HEK293 (cell line): ENCODE measurements around the gene PTPN4.
A peak's percentile ranks its signal among the peaks of the same experiment; 100 is the strongest.
"Not testable (repeated sequence)": the region's sequence is repeated elsewhere in the genome, so short reads cannot be mapped to it uniquely, and the experiment has no call there.

Experiments
- CTCF ChIA-PET: fragments of 350-600 bp; formaldehyde crosslinking; extraction: SDS; loops from one replicate; lab custom pipeline; 2021; ENCODE audit warnings: antibody characterized with exemption; lab: Yijun Ruan, JAX
- POLR2A ChIA-PET: fragments of 300-600 bp; formaldehyde crosslinking; extraction: SDS; loops from one replicate; lab custom pipeline; 2020; ENCODE audit warnings: antibody characterized with exemption, inconsistent platforms; lab: Yijun Ruan, JAX
- H3K27ac ChIP-seq: fragments of 200-500 bp; sonication (Bioruptor generic); 2 replicates; pipeline ENCODE4 v1.5.1; 2014; ENCODE audit warnings: low read depth, low read length, control low read depth, inconsistent platforms; ENCODE audit errors: extremely low read depth
- H3K36me3 ChIP-seq, 2 experiments: fragments of 200-500 bp in 1 of 2; sonication (Bioruptor generic) in 1 of 2; 1 replicate in 1 of 2; 2 replicates in 1 of 2; pipeline ENCODE4 v1.5.1; 2014 to 2017; ENCODE audit warnings: inconsistent platforms in 2 of 2, low read length in 2 of 2; ENCODE audit not compliant: control insufficient read depth in 2 of 2, insufficient read depth in 1 of 2
- H3K4me1 ChIP-seq: fragments of 200-500 bp; sonication (Bioruptor generic); 2 replicates; pipeline ENCODE4 v1.5.1; 2014; ENCODE audit warnings: mild to moderate bottlenecking, low read length, inconsistent platforms; ENCODE audit not compliant: control insufficient read depth, insufficient read depth
- H3K4me3 ChIP-seq: 2 replicates; pipeline ENCODE4 v1.5.1; 2011; ENCODE audit warnings: low read depth, mild to moderate bottlenecking, control low read depth, low read length, moderate library complexity
- H3K9me3 ChIP-seq: fragments of 200-500 bp; sonication (Bioruptor generic); 2 replicates; pipeline ENCODE4 v1.5.1; 2014; ENCODE audit warnings: low read depth, low read length, inconsistent platforms; ENCODE audit not compliant: control insufficient read depth, insufficient read depth
- BCL11B ChIP-seq: fragments of 450-650 bp; formaldehyde crosslinking; IDR thresholded peaks from 2 replicates; pipeline ENCODE4 v1.5.1; 2016; ENCODE audit warnings: low read depth, missing biosample characterization, missing genetic modification characterization
- GLI2 ChIP-seq: fragments of 450-650 bp; formaldehyde crosslinking; IDR thresholded peaks from 2 replicates; pipeline ENCODE4; 2017; ENCODE audit warnings: missing biosample characterization, missing genetic modification characterization, low read depth, borderline replicate concordance
- GLIS1 ChIP-seq: fragments of 450-650 bp; formaldehyde crosslinking; IDR thresholded peaks from 2 replicates; pipeline ENCODE4 v1.5.1; 2016; ENCODE audit warnings: missing biosample characterization, missing genetic modification characterization
- KLF7 ChIP-seq: fragments of 450-650 bp; formaldehyde crosslinking; IDR thresholded peaks from 2 replicates; pipeline ENCODE4 v1.5.1; 2016; ENCODE audit warnings: missing biosample characterization, missing genetic modification characterization, borderline replicate concordance
- ZBTB17 ChIP-seq: fragments of 450-650 bp; formaldehyde crosslinking; IDR thresholded peaks from 2 replicates; pipeline ENCODE4 v1.5.1; 2016; ENCODE audit warnings: missing biosample characterization, missing genetic modification characterization
- ZNF146 ChIP-seq: fragments of 450-650 bp; formaldehyde crosslinking; IDR thresholded peaks from 2 replicates; pipeline ENCODE4 v1.5.1; 2016; ENCODE audit warnings: missing biosample characterization, missing genetic modification characterization
- ZNF148 ChIP-seq: fragments of 450-650 bp; formaldehyde crosslinking; IDR thresholded peaks from 2 replicates; pipeline ENCODE4 v1.5.0; 2017; ENCODE audit warnings: missing biosample characterization, missing genetic modification characterization, borderline replicate concordance
- ZNF169 ChIP-seq: fragments of 450-650 bp; formaldehyde crosslinking; IDR thresholded peaks from 2 replicates; pipeline ENCODE4 v1.5.1; 2016; ENCODE audit warnings: missing biosample characterization, missing genetic modification characterization
- ZNF274 ChIP-seq, 2 experiments: fragments of 200-500 bp in 1 of 2; fragments of 450-650 bp in 1 of 2; sonication (Bioruptor generic) in 1 of 2; formaldehyde crosslinking in 1 of 2; IDR thresholded peaks; 2 replicates each; pipeline versions ENCODE4 v1.5.1 to v1.6.1; 2014 to 2016; ENCODE audit warnings: borderline replicate concordance in 1 of 2, inconsistent platforms in 1 of 2, low read length in 1 of 2, missing biosample characterization in 1 of 2, missing genetic modification characterization in 1 of 2
- ZNF423 ChIP-seq: fragments of 450-650 bp; formaldehyde crosslinking; IDR thresholded peaks from 2 replicates; pipeline ENCODE4 v1.5.1; 2016; ENCODE audit warnings: missing biosample characterization, missing genetic modification characterization
- ZNF529 ChIP-seq: fragments of 450-650 bp; formaldehyde crosslinking; IDR thresholded peaks from 2 replicates; pipeline ENCODE4 v1.5.1; 2017; ENCODE audit warnings: missing genetic modification characterization, missing biosample characterization; ENCODE audit not compliant: insufficient replicate concordance
- ZNF530 ChIP-seq: fragments of 450-650 bp; formaldehyde crosslinking; IDR thresholded peaks from 2 replicates; pipeline ENCODE4 v1.5.1; 2016; ENCODE audit warnings: low read depth, missing biosample characterization, missing genetic modification characterization
- ZNF600 ChIP-seq: fragments of 450-650 bp; formaldehyde crosslinking; IDR thresholded peaks from 2 replicates; pipeline ENCODE4 v1.5.1; 2016; ENCODE audit warnings: missing biosample characterization, missing genetic modification characterization
- ZNF626 ChIP-seq: fragments of 450-650 bp; sonication (Bioruptor Pico); formaldehyde crosslinking; IDR thresholded peaks from 2 replicates; pipeline ENCODE4 v1.5.1; 2018; ENCODE audit warnings: missing biosample characterization, missing genetic modification characterization, inconsistent platforms
- ZNF768 ChIP-seq: fragments of 450-650 bp; formaldehyde crosslinking; IDR thresholded peaks from 2 replicates; pipeline ENCODE4 v1.5.1; 2018; ENCODE audit warnings: missing biosample characterization, mild to moderate bottlenecking, missing genetic modification characterization
- TF ChIP-seq, protein P1 (sequence below): fragments of 450-650 bp; formaldehyde crosslinking; IDR thresholded peaks from 2 replicates; pipeline ENCODE4 v1.5.1; 2017; ENCODE audit warnings: missing biosample characterization, missing genetic modification characterization
- TF ChIP-seq, protein P2 (sequence below): sonication (generic); formaldehyde crosslinking; IDR thresholded peaks from 2 replicates; pipeline ENCODE4 v1.8.1; 2022; ENCODE audit warnings: mild to moderate bottlenecking, moderate library complexity, missing genetic modification reagents

Gene PTPN4

DNA sequence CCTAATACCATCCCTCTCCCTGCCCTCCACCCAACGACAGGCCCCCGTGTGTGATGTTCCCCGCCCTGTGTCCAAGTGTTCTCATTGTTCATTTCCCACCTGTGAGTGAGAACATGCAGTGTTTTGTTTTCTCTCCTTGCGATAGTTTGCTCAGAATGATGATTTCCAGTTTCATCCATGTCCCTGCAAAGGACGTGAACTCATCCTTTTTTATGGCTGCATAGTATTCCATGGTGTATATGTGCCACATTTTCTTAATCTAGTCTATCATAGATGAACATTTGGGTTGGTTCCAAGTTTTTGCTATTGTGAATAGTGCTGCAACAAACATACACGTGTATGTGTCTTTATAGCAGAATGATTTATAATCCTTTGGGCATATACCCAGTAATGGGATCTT lies 44.7 kb downstream of the PTPN4 start:
- H3K9me3 ChIP-seq, H3K27ac ChIP-seq, H3K4me1 ChIP-seq, H3K4me3 ChIP-seq, POLR2A ChIA-PET, CTCF ChIA-PET, H3K36me3 ChIP-seq: not testable (repeated sequence)
- peak; percentile 72; the same call in 1 of the 2 replicates for TF ChIP-seq ZNF146 (tag by site-specific recombination)

DNA sequence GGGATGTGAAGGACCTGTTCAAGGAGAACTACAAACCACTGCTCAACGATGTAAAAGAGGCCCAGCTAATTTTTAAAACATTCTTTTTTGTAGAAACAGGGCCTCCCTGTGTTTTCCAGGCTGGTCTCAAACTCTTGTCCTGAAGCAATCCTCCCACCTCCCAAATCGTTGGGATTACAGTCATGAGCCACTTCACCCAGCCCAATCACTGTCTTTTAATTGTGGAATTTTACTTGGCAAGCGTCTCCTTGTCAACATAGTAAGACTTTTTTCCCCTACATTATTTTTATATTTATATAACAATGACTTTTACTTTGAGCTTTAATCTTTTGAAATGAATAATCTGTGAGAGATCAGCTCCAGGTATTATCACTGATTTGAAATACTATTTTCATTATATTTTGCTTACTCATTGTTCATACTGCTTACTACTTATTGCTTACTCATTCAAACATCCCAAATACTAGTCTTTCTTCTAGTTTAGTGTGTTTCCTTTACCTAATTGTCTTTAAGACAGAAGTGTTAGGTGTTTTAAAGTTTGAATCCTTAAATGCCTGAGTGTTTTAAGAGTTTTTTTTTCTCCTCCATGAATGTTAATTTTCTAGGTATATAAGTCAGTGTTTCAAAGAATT lies 48.9 kb downstream of the PTPN4 start:
- Histone ChIP-seq H3K27ac (no peak overlapping the region), H3K36me3 (peaks cover 0 to 6% of the 10 kb centered on the region in 2 experiments; a peak in 1 of 3 replicates), H3K9me3 (no peaks in the 10 kb centered on the region), H3K4me3 (no peak overlapping the region), H3K4me1 (peaks cover 8% of the 10 kb centered on the region; the same call in 1 of the 2 replicates)
- POLR2A ChIA-PET = no interaction called here
- TF ChIP-seq GLI2 (tag by site-specific recombination) (no peak), GLIS1 (tag by site-specific recombination) (no peak), ZNF169 (tag by site-specific recombination) (no peak), ZNF768 (tag by site-specific recombination) (no peak), ZNF148 (tag by site-specific recombination) (no peak), KLF7 (tag by site-specific recombination) (no peak), ZNF529 (no peak), BCL11B (tag by site-specific recombination) (no peak)
- TF ChIP-seq, protein P1, sequence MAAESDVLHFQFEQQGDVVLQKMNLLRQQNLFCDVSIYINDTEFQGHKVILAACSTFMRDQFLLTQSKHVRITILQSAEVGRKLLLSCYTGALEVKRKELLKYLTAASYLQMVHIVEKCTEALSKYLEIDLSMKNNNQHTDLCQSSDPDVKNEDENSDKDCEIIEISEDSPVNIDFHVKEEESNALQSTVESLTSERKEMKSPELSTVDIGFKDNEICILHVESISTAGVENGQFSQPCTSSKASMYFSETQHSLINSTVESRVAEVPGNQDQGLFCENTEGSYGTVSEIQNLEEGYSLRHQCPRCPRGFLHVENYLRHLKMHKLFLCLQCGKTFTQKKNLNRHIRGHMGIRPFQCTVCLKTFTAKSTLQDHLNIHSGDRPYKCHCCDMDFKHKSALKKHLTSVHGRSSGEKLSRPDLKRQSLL (tag by site-specific recombination) = no peak
- TF ChIP-seq, protein P2, sequence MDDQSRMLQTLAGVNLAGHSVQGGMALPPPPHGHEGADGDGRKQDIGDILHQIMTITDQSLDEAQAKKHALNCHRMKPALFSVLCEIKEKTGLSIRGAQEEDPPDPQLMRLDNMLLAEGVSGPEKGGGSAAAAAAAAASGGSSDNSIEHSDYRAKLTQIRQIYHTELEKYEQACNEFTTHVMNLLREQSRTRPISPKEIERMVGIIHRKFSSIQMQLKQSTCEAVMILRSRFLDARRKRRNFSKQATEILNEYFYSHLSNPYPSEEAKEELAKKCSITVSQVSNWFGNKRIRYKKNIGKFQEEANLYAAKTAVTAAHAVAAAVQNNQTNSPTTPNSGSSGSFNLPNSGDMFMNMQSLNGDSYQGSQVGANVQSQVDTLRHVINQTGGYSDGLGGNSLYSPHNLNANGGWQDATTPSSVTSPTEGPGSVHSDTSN = no peak
- CTCF ChIA-PET = interaction anchor here (0.7 kb wide), 1 partner anchor 145 kb away, joined by 3 read pairs; no protein-coding TSS in a partner anchor

DNA sequence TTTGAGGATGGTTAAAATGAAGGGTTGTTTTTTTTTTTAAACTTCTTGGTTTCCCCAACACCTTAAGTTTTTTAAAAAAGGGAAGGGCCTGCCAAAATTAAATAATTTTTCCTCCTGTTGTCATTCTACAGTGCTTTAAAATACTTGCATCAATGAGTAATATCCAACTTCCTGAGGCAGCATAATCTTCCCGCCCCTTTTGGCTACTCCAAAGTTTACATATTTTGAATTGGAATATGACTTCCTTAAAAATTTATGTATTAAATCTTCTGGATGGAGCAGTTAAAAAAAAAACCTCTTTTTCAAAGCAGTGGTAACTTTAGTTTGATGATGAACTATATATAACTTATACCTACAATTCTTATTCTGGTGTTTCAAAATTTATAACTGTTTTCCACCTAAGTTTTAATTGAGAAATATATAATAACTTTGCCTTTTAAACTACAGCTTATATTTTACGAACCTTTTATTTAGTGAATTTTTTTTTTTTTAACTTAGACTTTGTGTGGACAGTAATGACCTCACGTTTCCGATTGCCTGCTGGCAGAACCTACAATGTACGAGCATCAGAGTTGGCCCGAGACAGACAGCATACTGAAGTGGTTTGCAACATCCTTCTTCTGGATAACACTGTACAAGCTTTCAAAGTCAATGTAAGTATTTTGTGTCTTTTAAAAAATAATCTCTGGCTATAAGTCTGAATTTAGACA lies 49.8 kb downstream of the PTPN4 start:
- CTCF ChIA-PET = interaction anchor here (1.0 kb wide), 1 partner anchor 11 kb away, joined by 6 read pairs; no protein-coding TSS in a partner anchor
- TF ChIP-seq ZNF530 (tag by site-specific recombination) = no peak
- TF ChIP-seq ZNF423 (tag by site-specific recombination) = no peak
- TF ChIP-seq ZNF600 (tag by site-specific recombination) = 0 out of 2 replicates have a peak, but pooled peaks have one; percentile 46
- no peak for TF ChIP-seq ZBTB17 (tag by site-specific recombination)
- TF ChIP-seq ZNF274 (IDR thresholded peaks at IDR 0.05; ENCODE audit: low read length) = no peak
- no peak for TF ChIP-seq ZNF274 (tag by site-specific recombination; IDR thresholded peaks at IDR 0.05; ENCODE audit: borderline replicate concordance)
- TF ChIP-seq ZNF626 (tag by site-specific recombination) = no peak
- no peak overlapping the region for H3K27ac ChIP-seq

More for the DNA sequence above, 49.8 kb downstream of the PTPN4 start:
- POLR2A ChIA-PET = no interaction called here
- Histone ChIP-seq H3K4me1 (peaks cover 8% of the 10 kb centered on the region; the same call in 1 of the 2 replicates), H3K36me3 (peaks cover 0 to 6% of the 10 kb centered on the region in 2 experiments; a peak in 1 of 3 replicates), H3K9me3 (no peaks in the 10 kb centered on the region), H3K4me3 (no peak overlapping the region)
